ENCODE data around the gene YAE1. TPM values are rescaled to one million over a fixed set of nuclear protein-coding genes. Genes with fewer than 3 reads are reported as not detected.

Gene YAE1
- total RNA-seq, 1 donor from 2014 or later = 27.8 TPM

DNA sequence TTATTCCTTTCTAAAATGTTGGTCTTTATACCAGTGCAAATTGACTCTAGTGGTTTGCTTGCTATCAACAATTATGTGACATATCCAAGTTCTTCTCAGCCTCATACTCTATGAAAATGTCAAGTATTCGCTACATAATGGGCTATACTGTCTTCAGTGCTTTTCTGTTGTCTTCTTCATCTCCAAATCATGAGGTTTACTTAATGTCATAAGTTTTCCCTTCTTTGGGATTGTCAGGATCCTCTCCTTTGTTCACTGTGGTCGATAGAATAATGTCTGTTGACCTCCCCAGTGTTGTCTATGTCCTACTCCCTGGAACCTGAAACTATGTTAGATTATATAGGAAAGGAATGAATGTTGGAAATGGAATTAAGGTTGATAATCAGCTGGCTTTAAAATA lies 40.7 kb downstream of the YAE1 start:
- no peaks in the 10 kb centered on the region for H3K27me3 ChIP-seq (ENCODE audit: insufficient read depth, low read length)
- H3K9me3 ChIP-seq (ENCODE audit: insufficient read depth, low read depth, low read length) = no peaks in the 10 kb centered on the region
- no peak overlapping the region for H3K9ac ChIP-seq (ENCODE audit: low read length)
- Mint-ChIP-seq H3K27me3 (ENCODE audit: low read depth, unreplicated experiment) (peaks cover 5% of the 10 kb centered on the region), H3K4me3 (ENCODE audit: unreplicated experiment) (no peak overlapping the region), H3K4me1 (ENCODE audit: low read depth, unreplicated experiment) (peaks cover 26% of the 10 kb centered on the region), H3K27ac (ENCODE audit: unreplicated experiment) (peak overlapping the region; percentile 30), H3K9me3 (ENCODE audit: unreplicated experiment) (peaks cover 4% of the 10 kb centered on the region), H3K36me3 (ENCODE audit: low read depth, unreplicated experiment) (peaks cover 3% of the 10 kb centered on the region)
- H3K4me2 ChIP-seq (ENCODE audit: low read length) = no peak overlapping the region
- no peak overlapping the region for H3K4me3 ChIP-seq (ENCODE audit: insufficient read depth, low read depth, low read length)
- H3K27ac ChIP-seq (ENCODE audit: low read depth, low read length) = no peak overlapping the region
- FAIRE-seq (no peak), DNase-seq (ENCODE audit: low read depth) (no peak)
- no peaks in the 10 kb centered on the region for H3K36me3 ChIP-seq (ENCODE audit: insufficient read depth, low read length)
- H2AFZ ChIP-seq (ENCODE audit: low read depth, low read length) = no peak overlapping the region
- TF ChIP-seq EZH2 (IDR thresholded peaks at IDR 0.05; ENCODE audit: insufficient read depth, low read length) = no peak
- TF ChIP-seq, protein P1, sequence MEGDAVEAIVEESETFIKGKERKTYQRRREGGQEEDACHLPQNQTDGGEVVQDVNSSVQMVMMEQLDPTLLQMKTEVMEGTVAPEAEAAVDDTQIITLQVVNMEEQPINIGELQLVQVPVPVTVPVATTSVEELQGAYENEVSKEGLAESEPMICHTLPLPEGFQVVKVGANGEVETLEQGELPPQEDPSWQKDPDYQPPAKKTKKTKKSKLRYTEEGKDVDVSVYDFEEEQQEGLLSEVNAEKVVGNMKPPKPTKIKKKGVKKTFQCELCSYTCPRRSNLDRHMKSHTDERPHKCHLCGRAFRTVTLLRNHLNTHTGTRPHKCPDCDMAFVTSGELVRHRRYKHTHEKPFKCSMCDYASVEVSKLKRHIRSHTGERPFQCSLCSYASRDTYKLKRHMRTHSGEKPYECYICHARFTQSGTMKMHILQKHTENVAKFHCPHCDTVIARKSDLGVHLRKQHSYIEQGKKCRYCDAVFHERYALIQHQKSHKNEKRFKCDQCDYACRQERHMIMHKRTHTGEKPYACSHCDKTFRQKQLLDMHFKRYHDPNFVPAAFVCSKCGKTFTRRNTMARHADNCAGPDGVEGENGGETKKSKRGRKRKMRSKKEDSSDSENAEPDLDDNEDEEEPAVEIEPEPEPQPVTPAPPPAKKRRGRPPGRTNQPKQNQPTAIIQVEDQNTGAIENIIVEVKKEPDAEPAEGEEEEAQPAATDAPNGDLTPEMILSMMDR (IDR thresholded peaks at IDR 0.05; ENCODE audit: insufficient read depth, low read depth, low read length) = no peak
- peaks cover 17% of the 10 kb centered on the region for H3K4me1 ChIP-seq (ENCODE audit: insufficient read depth, low read length)
- no peaks in the 10 kb centered on the region for H3K79me2 ChIP-seq (ENCODE audit: insufficient read depth, low read length)
- H4K20me1 ChIP-seq (ENCODE audit: insufficient read depth, low read length) = no peaks in the 10 kb centered on the region

DNA sequence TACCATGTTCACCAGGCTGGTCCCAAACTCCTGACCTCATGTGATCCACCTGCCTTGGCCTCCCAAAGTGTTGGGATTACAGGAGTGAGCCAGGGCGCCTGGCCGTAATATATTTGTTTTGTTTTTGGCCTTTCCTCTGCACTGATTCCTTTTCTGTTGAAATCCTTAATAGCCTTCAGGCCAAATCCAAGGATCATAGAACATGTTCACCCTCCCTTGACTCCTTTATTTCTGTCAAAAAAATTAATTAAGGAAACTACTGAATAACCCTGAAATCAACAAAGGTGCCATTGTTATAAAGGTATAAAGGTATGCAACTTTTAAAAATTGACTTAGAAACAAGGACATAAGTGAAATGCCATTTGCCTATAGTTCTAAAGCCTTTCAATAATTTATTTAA lies 41.7 kb downstream of the YAE1 start:
- H2AFZ ChIP-seq (ENCODE audit: low read depth, low read length) = no peak overlapping the region
- no peaks in the 10 kb centered on the region for H4K20me1 ChIP-seq (ENCODE audit: insufficient read depth, low read length)
- Mint-ChIP-seq H3K36me3 (ENCODE audit: low read depth, unreplicated experiment) (peaks cover 3% of the 10 kb centered on the region), H3K4me3 (ENCODE audit: unreplicated experiment) (no peak overlapping the region), H3K4me1 (ENCODE audit: low read depth, unreplicated experiment) (peaks cover 19% of the 10 kb centered on the region), H3K27me3 (ENCODE audit: low read depth, unreplicated experiment) (peaks cover 5% of the 10 kb centered on the region), H3K9me3 (ENCODE audit: unreplicated experiment) (peaks cover 4% of the 10 kb centered on the region), H3K27ac (ENCODE audit: unreplicated experiment) (peak overlapping the region; percentile 16)
- no peak for FAIRE-seq
- no peak overlapping the region for H3K4me3 ChIP-seq (ENCODE audit: insufficient read depth, low read depth, low read length)
- no peak overlapping the region for H3K27ac ChIP-seq (ENCODE audit: low read depth, low read length)
- no peaks in the 10 kb centered on the region for H3K27me3 ChIP-seq (ENCODE audit: insufficient read depth, low read length)
- H3K4me2 ChIP-seq (ENCODE audit: low read length) = no peak overlapping the region
- H3K9me3 ChIP-seq (ENCODE audit: insufficient read depth, low read depth, low read length) = no peaks in the 10 kb centered on the region
- TF ChIP-seq EZH2 (IDR thresholded peaks at IDR 0.05; ENCODE audit: insufficient read depth, low read length) = no peak
- TF ChIP-seq, protein P1 (IDR thresholded peaks at IDR 0.05; ENCODE audit: insufficient read depth, low read depth, low read length) = no peak
- no peak for DNase-seq (ENCODE audit: low read depth)
- no peaks in the 10 kb centered on the region for H3K36me3 ChIP-seq (ENCODE audit: insufficient read depth, low read length)
- no peak overlapping the region for H3K9ac ChIP-seq (ENCODE audit: low read length)
- peaks cover 17% of the 10 kb centered on the region for H3K4me1 ChIP-seq (ENCODE audit: insufficient read depth, low read length)
- H3K79me2 ChIP-seq (ENCODE audit: insufficient read depth, low read length) = no peaks in the 10 kb centered on the region

DNA sequence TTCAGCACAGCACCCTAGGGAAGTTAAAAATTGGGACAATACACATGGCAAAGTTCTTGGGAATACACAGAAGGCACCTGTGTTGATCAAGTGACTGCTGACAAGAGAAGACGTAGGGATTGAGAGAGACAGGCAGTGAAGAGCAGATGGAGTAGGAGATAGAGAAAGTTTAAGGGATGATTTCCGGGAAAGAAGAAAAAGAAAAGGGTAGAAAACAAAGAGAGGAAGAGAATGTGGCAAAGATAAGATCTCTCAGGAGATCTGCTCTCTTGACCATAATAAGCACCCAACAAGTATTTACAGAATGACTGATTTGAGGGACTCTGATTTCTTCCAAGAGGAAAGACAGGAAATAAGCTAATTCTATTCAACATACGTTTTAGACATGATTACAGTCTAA lies 42.1 kb downstream of the YAE1 start:
- no peak for FAIRE-seq
- Histone ChIP-seq H3K27ac (ENCODE audit: low read depth, low read length) (peak overlapping the region; percentile 96), H3K79me2 (ENCODE audit: insufficient read depth, low read length) (no peaks in the 10 kb centered on the region), H2AFZ (ENCODE audit: low read depth, low read length) (no peak overlapping the region), H3K4me1 (ENCODE audit: insufficient read depth, low read length) (peaks cover 17% of the 10 kb centered on the region), H3K27me3 (ENCODE audit: insufficient read depth, low read length) (no peaks in the 10 kb centered on the region), H3K36me3 (ENCODE audit: insufficient read depth, low read length) (no peaks in the 10 kb centered on the region), H3K9me3 (ENCODE audit: insufficient read depth, low read depth, low read length) (no peaks in the 10 kb centered on the region), H3K4me3 (ENCODE audit: insufficient read depth, low read depth, low read length) (no peak overlapping the region), H3K9ac (ENCODE audit: low read length) (no peak overlapping the region), H3K4me2 (ENCODE audit: low read length) (no peak overlapping the region), H4K20me1 (ENCODE audit: insufficient read depth, low read length) (no peaks in the 10 kb centered on the region)
- TF ChIP-seq, protein P1 (IDR thresholded peaks at IDR 0.05; ENCODE audit: insufficient read depth, low read depth, low read length) = no peak
- no peak for TF ChIP-seq EZH2 (IDR thresholded peaks at IDR 0.05; ENCODE audit: insufficient read depth, low read length)
- Mint-ChIP-seq H3K9me3 (ENCODE audit: unreplicated experiment) (peaks cover 4% of the 10 kb centered on the region), H3K27me3 (ENCODE audit: low read depth, unreplicated experiment) (peaks cover 5% of the 10 kb centered on the region), H3K4me1 (ENCODE audit: low read depth, unreplicated experiment) (peaks cover 19% of the 10 kb centered on the region), H3K27ac (ENCODE audit: unreplicated experiment) (peak overlapping the region; percentile 16), H3K4me3 (ENCODE audit: unreplicated experiment) (no peak overlapping the region), H3K36me3 (ENCODE audit: low read depth, unreplicated experiment) (peaks cover 3% of the 10 kb centered on the region)
- no peak for DNase-seq (ENCODE audit: low read depth)

All from astrocyte (in vitro differentiated cells and primary cell).